ENCODE data around the gene OOSP3.
"Not testable (repeated sequence)": the region's sequence is repeated elsewhere in the genome, so short reads cannot be mapped to it uniquely, and the experiment has no call there.

The OOSP3 gene

GRCh38 chr11:59878575-59878974, at the start of gene OOSP3:
Gene OOSP3, plus strand, starts transcription at chr11:59878782. Its CDS starts 27 bp downstream, at chr11:59878809.
- DNase-seq, result no peak

DNA sequence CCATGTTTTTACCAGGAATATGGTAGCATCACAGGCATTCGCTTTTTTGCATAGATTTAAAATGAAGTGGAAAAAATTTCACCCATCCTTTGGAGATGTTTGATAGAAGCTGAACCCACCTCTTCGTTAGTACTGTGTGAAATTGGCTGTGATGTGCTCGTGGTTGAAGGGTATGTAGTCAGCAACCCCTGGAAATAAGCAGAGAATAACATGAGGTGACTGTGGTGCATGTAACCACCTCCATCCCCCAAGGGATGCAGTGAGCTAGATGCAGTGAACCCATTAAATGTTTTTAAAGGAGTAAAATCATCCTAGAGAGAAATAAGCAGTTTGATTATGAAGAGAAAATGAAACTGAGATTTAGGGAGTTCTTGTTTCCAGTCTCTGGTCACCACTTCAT, 49.2 kb upstream of the OOSP3 start:
- no peak for DNase-seq

DNA sequence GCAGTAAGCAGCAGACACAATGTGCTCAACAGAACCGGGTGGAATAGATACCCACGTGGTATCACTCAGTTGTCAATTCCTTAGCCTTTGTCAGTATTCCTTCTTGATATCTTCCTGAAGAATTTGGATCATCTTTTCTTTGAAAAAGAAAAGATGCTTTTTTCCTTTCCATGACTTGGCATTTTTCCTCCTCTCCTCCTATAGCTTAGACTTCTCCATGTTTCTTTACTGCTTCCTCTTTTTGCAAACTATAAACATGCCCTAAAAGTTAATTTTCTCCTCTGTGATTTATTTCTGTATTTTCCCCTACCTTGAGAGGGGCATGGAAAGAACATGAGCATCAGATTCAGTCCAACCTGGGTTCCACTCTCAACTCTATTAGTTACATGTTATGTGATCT, 45.0 kb upstream of the OOSP3 start:
- no peak for DNase-seq

- DNase-seq, result no peak
Measured at GRCh38 chr11:59839615-59840014, 39.0 kb upstream of the OOSP3 start.

GRCh38 chr11:59841514-59841913, 37.1 kb upstream of the OOSP3 start:
- DNase-seq, result no peak

GRCh38 chr11:59842316-59842715, 36.3 kb upstream of the OOSP3 start:
- DNase-seq, result no peak

DNA sequence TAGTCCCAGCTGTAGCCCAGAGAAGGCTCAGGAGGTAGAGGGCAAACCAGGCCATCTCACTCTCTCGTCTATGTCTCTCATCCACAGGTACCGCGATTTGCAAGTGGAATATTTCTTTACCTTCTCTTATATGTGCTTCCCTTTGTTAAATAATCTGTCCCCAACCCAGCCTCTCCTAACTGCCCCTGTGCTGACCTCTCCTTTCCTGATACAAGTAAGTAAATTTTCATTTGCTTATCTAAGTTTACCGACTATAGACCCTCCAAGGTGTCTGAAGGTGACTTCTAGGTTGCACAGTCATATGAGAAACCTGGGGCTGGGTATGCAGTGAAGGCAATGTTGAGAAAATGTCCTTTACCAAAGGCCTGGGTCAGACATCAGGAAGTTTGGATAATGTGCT, 33.2 kb upstream of the OOSP3 start, which contains the start of gene CBLIF:
Gene CBLIF, minus strand, starts transcription at position 101 of the 400 bp plus-strand sequence. Its CDS starts 46 bp downstream, at position 55.
- no peak for DNase-seq

GRCh38 chr11:59846556-59846955, 32.0 kb upstream of the OOSP3 start:
- no peak for DNase-seq

DNA sequence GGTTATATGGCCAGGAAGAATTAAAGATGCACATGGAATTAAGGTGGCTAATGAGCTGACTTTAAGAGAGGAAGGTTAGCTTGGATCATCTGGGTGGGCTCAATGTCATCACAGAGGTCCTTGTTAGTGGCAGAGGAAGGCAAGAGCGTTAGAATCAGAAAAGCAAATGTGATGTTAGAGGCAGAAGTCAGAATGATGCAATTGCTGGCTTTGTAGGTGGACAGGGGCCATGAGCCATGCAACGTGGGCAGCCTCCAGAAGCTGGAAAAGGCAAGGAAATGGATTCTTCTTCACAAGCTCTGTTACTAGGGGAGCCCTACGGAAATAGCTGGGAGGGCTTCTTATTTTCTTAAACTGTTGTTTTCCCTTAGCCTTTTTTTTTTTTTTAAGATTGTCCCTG, 31.0 kb upstream of the OOSP3 start:
- DNase-seq, result no peak

GRCh38 chr11:59848439-59848838, 30.1 kb upstream of the OOSP3 start:
- not testable (repeated sequence) for DNase-seq

DNA sequence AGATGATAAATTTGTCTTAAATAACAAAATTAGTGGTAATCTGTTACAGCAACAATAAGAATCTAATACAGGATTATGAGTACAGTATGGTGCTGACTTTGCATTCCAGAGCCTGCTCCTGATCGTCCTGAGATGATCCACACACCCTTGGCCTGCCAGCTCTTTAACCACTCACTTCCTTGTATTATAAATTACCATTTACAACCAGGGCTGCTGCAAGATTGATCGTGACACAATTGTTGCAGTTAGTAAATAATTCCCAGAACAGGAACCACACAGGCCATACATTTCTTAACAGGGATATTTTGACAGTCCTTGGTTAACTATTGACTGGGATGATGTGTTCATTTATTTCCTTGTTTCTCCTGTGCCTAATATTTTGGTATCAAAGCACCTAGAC, 29.5 kb upstream of the OOSP3 start:
- DNase-seq, result no peak

DNA sequence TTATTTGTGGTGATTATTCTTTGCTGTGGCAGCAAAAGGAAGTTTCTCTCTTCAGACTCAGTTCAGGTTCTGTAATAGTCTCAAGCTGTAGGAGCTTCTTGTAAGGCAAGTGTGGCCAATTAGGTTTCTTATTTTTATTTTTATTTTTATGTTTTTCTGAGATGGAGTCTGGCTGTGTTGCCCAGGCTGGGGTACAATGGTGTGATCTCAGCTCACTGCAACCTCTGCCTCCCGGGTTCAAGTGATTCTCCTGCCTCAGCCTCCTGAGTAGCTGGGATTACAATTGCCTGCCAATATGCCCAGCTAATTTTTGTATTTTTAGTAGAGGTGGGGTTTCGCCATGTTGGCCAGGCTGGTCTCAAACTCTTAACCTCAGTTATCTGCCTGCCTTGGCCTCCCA, 29.0 kb upstream of the OOSP3 start:
- not testable (repeated sequence) for DNase-seq

DNA sequence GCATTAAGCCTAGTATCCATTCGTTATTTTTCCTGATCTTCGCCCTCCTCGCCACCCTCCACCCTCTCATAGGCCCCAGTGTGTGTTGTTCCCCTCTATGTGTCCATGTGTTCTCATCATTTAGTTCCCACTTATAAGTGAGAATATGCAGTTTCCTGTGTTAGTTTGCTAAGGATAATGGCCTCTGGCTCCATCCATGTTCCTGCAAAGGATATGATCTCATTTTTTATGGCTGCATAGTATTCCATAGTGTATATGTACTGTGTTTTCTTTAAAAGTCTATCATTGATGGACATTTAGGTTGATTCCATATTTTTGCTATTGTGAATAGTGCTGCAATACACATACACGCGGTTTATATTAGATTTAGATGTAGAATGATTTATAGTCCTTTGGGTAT, 27.2 kb upstream of the OOSP3 start:
- DNase-seq, result not testable (repeated sequence)

DNA sequence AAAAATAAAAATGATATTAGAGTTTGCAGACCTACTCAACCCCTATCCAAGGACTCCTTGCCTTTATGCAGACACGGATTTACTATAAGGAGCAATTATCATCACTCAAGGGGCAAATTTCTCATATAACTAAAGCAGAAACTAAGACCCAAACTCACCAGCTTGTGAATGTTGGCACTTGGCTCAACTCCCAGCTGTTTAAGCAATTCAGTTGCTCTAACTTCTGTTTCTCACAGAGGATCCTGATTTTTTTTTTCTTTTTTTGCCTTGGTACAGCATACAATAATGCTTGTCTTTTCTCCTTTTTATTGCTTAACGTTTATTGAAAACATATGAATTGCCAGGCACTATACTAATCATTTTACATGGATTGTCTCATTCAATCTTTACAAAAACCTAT, 23.7 kb upstream of the OOSP3 start:
- DNase-seq, result no peak

DNA sequence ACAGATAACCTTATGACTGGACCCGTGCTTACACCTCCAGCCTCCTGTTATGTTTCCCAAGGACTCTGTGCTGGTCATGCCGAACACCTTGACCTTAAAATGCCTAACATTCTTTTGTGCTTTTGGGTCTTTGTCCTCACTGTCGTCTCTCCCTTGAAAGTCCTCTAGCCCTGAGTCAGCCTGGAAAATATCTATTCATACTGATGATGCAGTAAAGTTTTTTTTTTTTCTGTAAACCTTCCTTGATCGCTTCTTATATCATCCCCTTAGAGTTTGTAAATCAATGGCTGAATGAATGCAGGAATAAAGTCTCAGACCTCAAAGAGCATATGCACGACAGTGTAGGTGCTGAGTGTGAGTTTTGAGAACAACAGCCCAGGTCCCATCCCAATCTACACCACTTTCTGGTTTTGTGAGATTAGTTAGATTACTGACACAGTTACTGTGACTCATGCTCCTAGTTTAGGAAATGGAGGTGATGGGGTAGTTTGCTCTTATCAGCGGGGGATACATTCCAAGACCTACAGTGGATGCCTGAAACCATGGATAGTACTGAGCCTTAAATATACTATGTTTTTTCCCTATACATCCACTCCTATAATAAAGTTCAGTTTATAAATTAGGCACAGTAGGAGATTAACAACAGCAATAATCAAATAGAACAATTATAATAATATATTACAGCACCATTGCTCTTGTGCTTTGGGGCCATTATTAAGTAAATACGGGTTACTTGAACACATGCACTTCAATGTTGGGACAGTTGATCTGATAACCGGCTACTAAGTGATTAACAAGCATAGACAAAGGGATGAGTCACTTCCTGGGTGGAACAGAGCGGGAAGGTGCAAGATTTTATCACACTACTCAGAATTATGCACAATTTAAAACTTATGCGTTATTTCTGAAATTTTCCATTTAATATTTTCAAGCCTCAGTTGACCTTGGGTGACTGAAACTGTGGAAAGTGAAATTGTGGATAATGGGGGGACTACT, 20.8 kb upstream of the OOSP3 start:
- no peak for DNase-seq

DNA sequence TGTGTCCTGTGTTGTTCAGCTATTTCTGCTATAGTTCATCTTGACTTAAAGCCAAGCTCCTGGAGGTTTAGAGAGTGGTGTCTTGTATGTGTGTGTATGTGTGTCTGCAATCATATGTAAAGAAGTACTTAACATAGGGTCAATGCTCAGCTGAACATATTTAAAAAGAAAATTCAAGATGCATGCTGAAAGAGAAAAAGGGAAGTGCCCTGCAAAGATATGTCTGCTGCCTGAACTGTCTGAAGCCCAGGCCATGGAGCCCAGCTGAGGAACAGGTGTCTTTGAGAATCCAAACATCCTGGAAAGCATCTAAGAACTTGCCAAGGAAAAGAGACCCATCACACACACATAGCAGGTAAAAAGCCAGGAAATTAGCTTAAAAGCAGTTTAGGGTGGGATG, 18.9 kb upstream of the OOSP3 start:
- no peak for DNase-seq

DNA sequence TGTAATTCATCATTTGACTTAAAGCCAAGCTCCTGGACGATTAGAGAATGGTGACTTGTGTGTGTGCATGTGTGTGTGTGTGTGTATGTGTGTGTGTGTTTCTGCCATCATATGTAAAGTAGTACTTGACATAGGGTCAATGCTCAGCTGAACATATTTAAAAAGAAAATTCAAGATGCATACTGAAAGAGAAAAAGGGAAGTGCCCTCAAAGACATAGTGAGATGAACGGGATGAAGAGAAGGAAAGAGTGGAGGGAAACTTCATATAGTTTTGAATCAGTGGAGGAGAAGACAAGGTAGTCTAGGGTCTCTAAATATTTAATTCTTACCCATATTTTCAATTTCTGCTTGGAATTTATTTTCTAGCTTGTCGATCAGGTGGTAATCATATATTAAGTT, 16.3 kb upstream of the OOSP3 start:
- no peak for DNase-seq

DNA sequence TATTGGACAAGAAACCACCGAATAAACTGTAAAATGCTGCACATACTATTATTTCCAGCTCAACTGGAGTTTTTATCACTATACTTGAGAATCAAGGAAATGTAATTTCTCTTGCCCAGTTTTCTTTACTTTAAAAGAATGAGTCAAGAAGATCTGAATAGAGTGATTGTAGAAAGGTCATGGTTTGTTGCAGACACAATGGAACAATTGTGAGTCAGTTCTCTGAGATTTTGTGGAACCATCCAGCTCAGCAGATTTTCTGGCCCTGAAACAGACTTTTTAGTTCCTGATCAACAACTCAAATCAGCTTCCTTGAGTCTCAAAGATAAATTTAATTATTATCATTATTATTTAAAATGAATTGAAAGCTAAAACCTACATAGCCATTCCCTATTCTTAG, 13.6 kb upstream of the OOSP3 start:
- no peak for DNase-seq

DNA sequence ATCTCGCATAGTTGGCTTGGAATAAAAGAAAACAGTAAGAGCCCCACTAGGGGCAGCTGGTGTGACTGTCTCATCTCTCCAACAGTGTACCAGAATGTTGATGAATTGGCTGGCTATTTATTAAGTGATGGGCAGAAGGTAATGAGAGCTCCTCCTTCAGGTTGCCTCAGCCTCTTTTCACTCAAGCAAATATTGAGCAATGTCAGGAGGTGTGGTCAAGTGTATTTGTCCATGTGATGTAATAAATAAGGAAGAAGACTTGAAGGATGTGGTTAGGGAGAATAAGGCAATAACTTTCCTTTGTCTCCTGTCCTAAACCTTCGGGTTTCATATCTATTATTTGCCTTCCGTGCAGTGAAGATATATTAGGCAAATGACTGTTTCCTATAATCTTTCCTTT, 12.2 kb upstream of the OOSP3 start, which contains the start of gene TCN1:
Gene TCN1, minus strand, starts transcription at position 91 of the 400 bp plus-strand sequence. Its CDS starts 17 bp downstream, at position 74.
- no peak for DNase-seq

DNA sequence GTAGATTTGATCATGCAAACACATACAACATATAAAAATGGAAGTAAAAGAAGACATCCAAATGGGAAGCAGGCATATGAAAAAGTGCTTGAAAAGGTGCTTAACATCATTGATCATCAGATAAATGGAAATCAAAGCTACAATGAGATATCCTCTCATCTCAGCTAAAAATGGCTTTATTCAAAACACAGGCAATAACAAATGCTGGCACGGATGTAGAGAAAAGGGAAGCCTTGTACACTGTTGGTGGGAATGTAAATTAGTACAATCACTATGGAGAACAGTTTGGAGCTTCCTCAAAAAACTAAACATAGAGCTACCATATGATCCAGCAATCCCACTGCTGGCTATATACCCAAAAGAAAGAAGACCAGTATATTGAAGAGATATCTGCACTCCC, 11.7 kb upstream of the OOSP3 start:
- DNase-seq, result no peak

GRCh38 chr11:59867946-59868345, 10.6 kb upstream of the OOSP3 start:
- DNase-seq, result no peak

DNA sequence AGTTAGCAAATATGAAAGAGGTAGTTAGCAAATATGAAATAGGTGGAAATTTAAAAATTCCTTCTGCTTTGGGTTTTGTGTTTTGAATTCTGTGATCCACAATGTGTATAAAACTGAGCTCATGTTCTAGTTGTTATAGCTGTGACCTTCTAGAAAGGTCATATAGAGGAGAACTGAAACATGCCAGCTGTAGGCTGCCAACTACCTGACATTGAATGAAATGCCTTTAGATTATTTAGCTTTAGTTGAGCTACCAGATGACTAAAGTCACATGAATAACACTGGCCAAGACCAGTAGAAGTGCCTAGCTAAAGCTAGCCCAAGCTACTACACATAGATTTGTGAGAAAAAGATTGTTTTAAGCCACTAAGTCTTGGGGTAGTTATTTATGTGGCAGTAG, 6.5 kb upstream of the OOSP3 start:
- DNase-seq, result no peak

- DNase-seq, result no peak
Measured at GRCh38 chr11:59875856-59876519, 2.6 kb upstream of the OOSP3 start.

DNA sequence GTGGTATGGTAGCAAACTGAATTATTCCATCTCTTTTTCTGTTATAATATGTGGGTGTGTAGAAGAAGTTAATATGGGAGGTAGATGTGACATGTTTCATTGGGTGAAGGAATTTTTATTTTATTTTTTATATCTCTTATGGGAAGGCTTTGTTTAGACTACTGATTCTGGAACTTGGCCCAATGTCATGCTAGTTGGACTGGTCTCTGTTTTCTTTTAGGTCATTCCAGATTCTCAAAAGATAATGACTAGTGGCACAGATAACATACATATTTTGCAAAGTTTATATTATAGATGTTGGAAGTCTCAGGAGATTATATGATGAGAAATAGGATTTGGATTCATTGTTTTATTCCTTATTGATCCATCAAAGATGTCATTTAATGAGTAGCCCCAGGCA, 1.3 kb upstream of the OOSP3 start:
- DNase-seq, result no peak
